ENCODE results near the gene ULK4.

The ULK4 gene

GRCh38 chr3:41915353-41915752 lies 46.5 kb downstream of the ULK4 start:
- no peak for TF ChIP-seq ZFX (IDR thresholded peaks at IDR 0.05)
- TF ChIP-seq CTCF (conservative IDR thresholded peaks at IDR 0.05): no peak
- no peak overlapping the region for H3K27ac ChIP-seq

- H3K27ac ChIP-seq: no peak overlapping the region
- TF ChIP-seq CTCF (conservative IDR thresholded peaks at IDR 0.05): no peak
- no peak for TF ChIP-seq ZFX (IDR thresholded peaks at IDR 0.05)
Observed at GRCh38 chr3:41912280-41912679, 49.6 kb downstream of the ULK4 start.

DNA sequence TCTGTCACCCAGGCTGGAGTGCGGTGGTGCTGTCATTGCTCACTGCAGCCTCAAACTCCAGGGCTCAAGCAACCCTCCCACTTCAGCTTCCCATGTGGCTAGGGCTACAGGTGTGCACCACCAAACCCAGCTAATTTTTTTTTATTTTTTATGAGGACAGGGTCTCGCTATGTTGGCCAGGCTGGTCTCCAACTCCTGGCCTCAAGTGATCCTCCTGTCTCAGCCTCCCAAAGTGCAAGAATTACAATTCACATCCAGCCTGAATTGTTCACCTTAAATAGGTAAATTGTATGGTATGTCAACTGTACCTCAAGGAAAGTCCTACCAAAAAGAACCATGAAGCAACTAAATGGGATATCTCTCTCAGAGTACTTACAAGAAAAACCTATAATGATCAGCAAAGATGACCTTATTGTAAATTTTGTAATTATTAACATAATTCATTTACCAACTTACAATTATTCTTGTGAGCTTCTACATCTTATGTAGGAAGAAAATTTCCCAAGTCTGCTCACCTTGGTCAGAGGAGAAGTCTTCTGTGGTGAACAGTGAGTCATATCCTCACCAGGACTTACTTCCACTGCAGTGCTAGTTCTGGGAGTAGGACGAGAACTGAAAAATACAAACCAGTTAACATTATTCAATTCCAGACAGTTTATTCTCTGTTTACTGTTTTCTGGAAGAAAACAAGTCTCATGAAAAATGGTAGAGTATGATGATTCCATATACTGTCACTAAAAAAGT lies 54.4 kb downstream of the ULK4 start:
- no peak for TF ChIP-seq CTCF (conservative IDR thresholded peaks at IDR 0.05)
- H3K27ac ChIP-seq: no peak overlapping the region

GRCh38 chr3:41900265-41900664 lies 61.6 kb downstream of the ULK4 start:
- TF ChIP-seq CTCF (conservative IDR thresholded peaks at IDR 0.05) (no peak), ZFX (IDR thresholded peaks at IDR 0.05) (no peak)
- H3K27ac ChIP-seq: no peak overlapping the region

- TF ChIP-seq ZFX (IDR thresholded peaks at IDR 0.05) (no peak), CTCF (conservative IDR thresholded peaks at IDR 0.05) (no peak)
- no peak overlapping the region for H3K27ac ChIP-seq
Observed at GRCh38 chr3:41898631-41899030, 63.3 kb downstream of the ULK4 start.

GRCh38 chr3:41893977-41894376 lies 67.9 kb downstream of the ULK4 start:
- no peak overlapping the region for H3K27ac ChIP-seq
- peak; percentile 45 for TF ChIP-seq CTCF (conservative IDR thresholded peaks at IDR 0.05)
- no peak for TF ChIP-seq ZFX (IDR thresholded peaks at IDR 0.05)

GRCh38 chr3:41888368-41889076 lies 73.4 kb downstream of the ULK4 start:
- H3K27ac ChIP-seq: no peak overlapping the region
- TF ChIP-seq ZFX (IDR thresholded peaks at IDR 0.05): no peak
- no peak for TF ChIP-seq CTCF (conservative IDR thresholded peaks at IDR 0.05)

Data from C4-2B (cell line).